ENCODE measurements around the gene CALM3. TPM values are rescaled to one million over a fixed set of nuclear protein-coding genes. Genes with fewer than 3 reads are reported as not detected.
"Not testable (repeated sequence)": the region's sequence is repeated elsewhere in the genome, so short reads cannot be mapped to it uniquely, and the experiment has no call there.

CALM3 gene
- total RNA-seq: 268 and 348 TPM in 2 replicates

GRCh38 chr19:46601318-46602224, at the start of gene CALM3:
TSS of gene CALM3 (plus strand) at chr19:46601330. CDS start at chr19:46601435, 105 bp downstream.
- no peak for DNase-seq (ENCODE audit: extremely low read depth, low read depth, low spot score)

DNA sequence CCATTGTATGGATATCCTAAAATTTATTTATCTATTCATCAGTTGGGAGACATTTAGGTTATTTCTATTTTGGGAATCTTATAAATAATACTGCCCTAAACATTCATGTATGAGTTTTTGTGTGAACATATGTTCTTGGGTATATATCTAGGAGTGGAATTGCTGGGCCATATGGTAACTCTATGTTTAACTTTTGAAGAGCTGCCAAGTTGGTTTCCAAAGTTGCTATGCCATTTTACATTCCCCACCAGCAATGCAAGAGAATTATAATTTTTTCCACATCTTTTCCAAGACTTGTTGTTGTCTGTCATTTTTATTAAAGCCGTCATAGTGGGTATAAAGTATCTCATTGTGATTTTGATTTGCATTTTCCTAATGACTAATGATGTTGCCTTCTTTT, 48.2 kb upstream of the CALM3 start:
- DNase-seq (ENCODE audit: extremely low read depth, low read depth, low spot score): no peak

DNA sequence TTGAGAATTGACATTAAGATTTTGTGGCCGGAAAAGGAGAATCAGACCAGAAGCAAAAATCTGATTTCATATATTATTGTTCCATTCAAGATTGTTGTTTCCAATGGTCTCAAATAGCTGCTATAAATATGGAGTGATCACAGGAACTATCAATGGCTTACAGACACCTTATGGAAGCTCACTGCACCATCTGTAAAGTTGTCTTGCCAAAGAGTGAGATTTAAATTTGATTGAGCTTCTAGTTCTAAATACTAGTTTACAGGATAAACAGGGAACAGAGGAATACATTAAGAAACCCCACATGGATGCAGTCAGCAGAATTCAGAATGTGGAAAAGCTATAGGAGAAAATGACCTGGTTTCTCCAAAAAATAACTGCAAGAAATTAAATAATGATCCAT, 47.0 kb upstream of the CALM3 start:
- no peak for DNase-seq (ENCODE audit: extremely low read depth, low read depth, low spot score)

GRCh38 chr19:46555628-46556280, 45.4 kb upstream of the CALM3 start:
- DNase-seq (ENCODE audit: extremely low read depth, low read depth, low spot score): no peak

- DNase-seq (ENCODE audit: extremely low read depth, low read depth, low spot score): not testable (repeated sequence)
Observed at GRCh38 chr19:46556471-46556870, 44.7 kb upstream of the CALM3 start.

GRCh38 chr19:46559203-46559602, 41.9 kb upstream of the CALM3 start:
- DNase-seq (ENCODE audit: extremely low read depth, low read depth, low spot score): no peak

DNA sequence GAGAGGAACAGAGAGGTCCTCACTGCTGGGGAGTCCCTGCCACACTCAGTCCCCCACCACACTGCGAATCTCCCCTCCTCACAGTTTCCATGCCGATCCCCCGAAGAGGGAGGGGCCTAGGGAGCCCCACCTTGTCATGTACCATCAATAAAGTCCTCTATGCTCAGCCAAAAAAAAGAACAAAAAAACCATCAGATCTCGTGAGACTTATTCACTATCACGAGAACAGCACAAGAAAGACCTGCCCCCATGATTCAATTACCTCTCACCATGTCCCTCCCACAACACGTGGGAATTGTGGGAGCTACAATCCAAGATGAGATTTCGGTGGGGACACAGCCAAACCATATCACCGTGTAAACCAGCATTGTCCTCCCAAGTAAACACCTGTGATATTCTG, 41.5 kb upstream of the CALM3 start:
- DNase-seq (ENCODE audit: extremely low read depth, low read depth, low spot score): not testable (repeated sequence)

DNA sequence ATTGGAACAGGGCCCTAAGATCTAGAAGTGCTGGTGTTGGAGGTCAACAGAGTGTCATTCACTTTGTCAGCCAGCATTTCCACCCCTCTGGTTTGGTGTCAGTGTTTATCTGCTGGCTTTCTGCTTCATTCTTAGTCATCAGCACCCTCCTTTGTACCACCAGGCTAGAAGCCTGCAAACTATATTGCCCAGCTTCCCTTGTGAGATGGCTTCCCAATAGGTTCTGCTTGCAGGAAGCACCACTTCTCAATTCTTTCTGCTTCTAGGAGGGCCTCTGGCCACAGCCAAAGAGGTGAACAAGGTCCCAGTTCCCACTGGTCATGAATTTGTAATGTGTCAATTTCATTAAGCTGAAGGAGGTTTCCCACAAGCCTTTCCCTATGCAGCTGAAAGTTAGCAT, 36.4 kb upstream of the CALM3 start:
- no peak for DNase-seq (ENCODE audit: extremely low read depth, low read depth, low spot score)

- no peak for DNase-seq (ENCODE audit: extremely low read depth, low read depth, low spot score)
Observed at GRCh38 chr19:46571495-46571894, 29.6 kb upstream of the CALM3 start.

GRCh38 chr19:46573679-46574498, 27.2 kb upstream of the CALM3 start:
- DNase-seq (ENCODE audit: extremely low read depth, low read depth, low spot score): no peak

- no peak for DNase-seq (ENCODE audit: extremely low read depth, low read depth, low spot score)
Observed at GRCh38 chr19:46574533-46574932, 26.6 kb upstream of the CALM3 start.

GRCh38 chr19:46578450-46578849, 22.7 kb upstream of the CALM3 start:
- no peak for DNase-seq (ENCODE audit: extremely low read depth, low read depth, low spot score)

DNA sequence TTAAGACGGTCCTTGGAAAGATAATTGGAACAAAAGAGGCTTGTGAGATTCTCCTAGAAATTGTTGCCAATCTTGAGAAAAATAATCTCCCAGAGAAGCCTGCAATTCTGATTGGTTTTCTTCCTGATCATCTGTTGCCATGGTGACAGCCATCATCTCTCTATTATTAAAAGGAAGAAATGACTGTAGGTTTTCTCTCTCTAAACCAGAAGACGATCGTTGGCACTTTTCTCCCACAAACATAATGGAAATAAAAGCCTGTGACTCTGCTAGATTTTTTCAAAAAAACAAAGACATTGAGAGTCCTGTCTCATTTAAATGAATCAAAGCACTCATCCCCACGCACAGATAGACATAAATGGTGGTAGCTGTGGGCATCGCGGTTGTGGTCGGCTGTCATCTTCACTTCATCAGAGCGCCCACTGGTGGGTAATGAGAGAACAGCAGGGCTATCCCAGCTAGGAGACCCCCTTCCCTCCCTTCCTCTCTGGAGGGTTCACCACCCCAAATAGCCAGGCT, 21.7 kb upstream of the CALM3 start:
- no peak for DNase-seq (ENCODE audit: extremely low read depth, low read depth, low spot score)

- DNase-seq (ENCODE audit: extremely low read depth, low read depth, low spot score): no peak
Observed at GRCh38 chr19:46580247-46580646, 20.9 kb upstream of the CALM3 start.

DNA sequence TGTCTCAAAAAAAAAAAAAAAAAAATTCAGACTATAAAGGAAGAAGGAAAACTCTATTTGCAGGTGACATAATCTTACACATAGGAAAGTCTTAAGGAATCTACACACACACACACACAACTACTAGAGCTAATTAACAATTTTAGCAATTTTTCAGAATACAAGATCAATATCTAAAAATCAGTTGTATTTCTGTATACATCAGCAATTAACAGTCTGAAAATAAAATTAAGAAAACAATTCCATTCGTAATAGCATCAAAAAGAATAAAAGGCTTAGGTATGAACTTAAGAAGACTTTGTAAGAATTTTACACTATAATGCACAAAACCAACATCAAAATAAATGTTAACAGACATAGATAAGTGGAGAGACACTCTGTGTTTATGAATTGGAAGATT, 15.6 kb upstream of the CALM3 start:
- no peak for DNase-seq (ENCODE audit: extremely low read depth, low read depth, low spot score)

GRCh38 chr19:46586294-46586693, 14.8 kb upstream of the CALM3 start:
- DNase-seq (ENCODE audit: extremely low read depth, low read depth, low spot score): no peak

DNA sequence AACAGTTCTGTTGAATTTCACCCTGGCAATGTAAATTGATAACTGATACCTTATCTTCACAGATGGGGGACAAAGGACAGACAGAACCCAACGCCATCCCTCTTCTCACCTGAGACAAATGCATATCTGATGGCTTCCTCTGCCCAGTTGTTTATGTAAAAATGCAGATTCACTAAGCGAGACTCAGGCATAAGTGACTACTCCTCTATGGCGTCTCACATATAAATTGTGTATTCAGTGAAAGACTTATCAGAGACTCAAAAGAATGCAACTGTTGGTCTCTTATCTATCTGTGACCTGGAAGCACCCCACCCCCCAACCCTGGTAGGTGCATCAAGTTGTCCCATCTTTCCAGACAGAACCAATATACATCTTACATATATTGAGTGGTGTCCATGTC, 13.3 kb upstream of the CALM3 start:
- DNase-seq (ENCODE audit: extremely low read depth, low read depth, low spot score): no peak

- DNase-seq (ENCODE audit: extremely low read depth, low read depth, low spot score): no peak
Observed at GRCh38 chr19:46591254-46591653, 9.9 kb upstream of the CALM3 start.

DNA sequence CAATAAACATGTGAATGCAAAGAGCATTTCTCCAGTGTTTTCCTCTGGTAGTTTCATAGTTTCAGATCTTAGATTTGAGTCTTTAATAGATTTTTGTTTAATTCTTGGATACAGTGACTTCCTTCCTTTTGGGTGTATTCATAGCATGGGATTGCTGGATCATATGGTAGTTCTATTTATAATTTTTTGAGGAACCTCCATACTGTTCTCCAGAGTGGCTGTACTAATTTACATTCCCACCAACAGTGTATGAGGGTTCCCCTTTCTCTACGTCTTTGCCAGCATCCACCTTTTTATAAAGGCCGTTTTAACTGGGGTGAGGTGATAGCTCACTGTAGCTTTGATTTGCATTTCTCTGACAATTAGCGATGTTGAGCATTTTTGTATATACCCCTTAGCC, 9.3 kb upstream of the CALM3 start:
- no peak for DNase-seq (ENCODE audit: extremely low read depth, low read depth, low spot score)

- no peak for DNase-seq (ENCODE audit: extremely low read depth, low read depth, low spot score)
Observed at GRCh38 chr19:46596008-46596407, 5.1 kb upstream of the CALM3 start.

- DNase-seq (ENCODE audit: extremely low read depth, low read depth, low spot score): no peak
Observed at GRCh38 chr19:46598372-46598917, 2.7 kb upstream of the CALM3 start.
